ENCODE data around the gene LAMA1. TPM values are rescaled to one million over a fixed set of nuclear protein-coding genes. Genes with fewer than 3 reads are reported as not detected.
A peak's percentile ranks its signal among the peaks of the same experiment; 100 is the strongest.

The LAMA1 gene
- total RNA-seq, 1 donor from 2014 or later, result 75.0 TPM

DNA sequence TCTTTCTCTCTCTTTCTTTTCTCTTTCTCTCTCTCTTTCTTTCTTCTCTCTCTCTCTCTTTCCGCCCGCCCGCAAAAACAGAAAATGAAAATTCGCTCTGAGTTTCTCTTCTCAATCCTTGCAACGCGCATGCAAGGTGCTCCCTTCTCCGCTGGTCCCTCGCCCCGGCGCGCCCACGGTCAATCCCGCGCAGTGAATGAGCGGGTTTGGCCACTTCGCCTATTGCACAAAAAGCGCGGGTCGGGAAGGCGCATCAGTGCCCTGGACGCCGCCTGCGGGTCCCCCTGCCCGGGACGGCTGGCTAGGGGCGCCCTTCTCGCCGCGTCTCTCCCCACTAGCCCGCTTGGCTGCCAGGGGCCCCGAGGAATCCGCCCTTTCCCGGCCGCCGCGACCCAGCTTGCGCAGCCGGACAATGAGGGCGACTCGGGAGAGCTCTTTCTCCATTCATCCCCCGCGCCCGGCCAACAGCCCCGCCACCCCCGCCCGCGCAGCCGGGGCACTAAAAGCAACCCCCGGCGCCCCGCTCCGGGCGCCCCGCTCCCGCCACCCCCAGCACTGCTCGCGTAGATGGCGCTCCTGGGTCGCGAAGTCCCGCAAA, 706 bp downstream of the LAMA1 start:
- Mint-ChIP-seq H3K27ac (peak overlapping the region; percentile 81), H3K27me3 (peaks cover 23% of the 10 kb centered on the region), H3K9me3 (peaks cover 10% of the 10 kb centered on the region), H3K36me3 (peaks cover 9% of the 10 kb centered on the region), H3K4me3 (peak overlapping the region; percentile 94), H3K4me1 (ENCODE audit: unreplicated experiment) (peaks cover 17% of the 10 kb centered on the region)
- DNase-seq (ENCODE audit: extremely low spot score, unreplicated experiment), result peak; percentile 71
- TF ChIP-seq, protein P1, sequence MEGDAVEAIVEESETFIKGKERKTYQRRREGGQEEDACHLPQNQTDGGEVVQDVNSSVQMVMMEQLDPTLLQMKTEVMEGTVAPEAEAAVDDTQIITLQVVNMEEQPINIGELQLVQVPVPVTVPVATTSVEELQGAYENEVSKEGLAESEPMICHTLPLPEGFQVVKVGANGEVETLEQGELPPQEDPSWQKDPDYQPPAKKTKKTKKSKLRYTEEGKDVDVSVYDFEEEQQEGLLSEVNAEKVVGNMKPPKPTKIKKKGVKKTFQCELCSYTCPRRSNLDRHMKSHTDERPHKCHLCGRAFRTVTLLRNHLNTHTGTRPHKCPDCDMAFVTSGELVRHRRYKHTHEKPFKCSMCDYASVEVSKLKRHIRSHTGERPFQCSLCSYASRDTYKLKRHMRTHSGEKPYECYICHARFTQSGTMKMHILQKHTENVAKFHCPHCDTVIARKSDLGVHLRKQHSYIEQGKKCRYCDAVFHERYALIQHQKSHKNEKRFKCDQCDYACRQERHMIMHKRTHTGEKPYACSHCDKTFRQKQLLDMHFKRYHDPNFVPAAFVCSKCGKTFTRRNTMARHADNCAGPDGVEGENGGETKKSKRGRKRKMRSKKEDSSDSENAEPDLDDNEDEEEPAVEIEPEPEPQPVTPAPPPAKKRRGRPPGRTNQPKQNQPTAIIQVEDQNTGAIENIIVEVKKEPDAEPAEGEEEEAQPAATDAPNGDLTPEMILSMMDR (conservative IDR thresholded peaks at IDR 0.05), result no peak

DNA sequence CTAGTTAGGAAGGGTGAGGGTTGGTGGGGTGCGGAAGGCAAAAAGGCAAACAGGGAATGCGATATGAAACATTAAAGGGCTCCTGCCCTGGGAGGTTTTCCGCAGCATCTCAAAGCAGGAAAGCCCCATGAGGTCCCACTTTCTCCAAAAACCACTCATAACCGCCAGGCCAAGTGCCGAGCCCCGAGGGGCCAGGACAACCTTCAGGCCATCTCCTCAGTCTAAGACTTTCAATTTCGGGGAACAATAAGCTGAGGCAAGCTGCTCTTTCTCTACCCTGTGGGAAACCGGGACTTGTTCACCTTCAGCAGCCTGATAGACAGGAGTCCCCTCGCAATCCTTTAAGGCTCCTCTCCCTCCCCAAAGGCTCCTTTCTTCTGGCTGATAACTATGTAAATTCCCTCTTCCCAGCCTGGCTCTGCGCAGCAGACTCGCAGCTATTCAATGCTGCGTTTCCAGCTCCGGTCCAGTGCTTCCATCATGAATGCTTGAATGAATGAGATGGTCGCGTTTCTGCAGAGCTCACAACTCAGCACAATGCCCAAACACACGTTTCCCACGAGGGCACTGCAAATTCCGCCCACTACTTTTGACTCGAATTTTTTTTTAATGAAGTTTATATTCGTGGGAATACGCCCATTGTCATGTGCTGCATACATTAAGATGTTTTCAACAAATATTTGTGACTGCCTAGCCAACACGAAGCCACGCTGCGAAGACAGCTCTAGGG, 1.4 kb downstream of the LAMA1 start:
- Mint-ChIP-seq H3K27ac (peak overlapping the region; percentile 81), H3K36me3 (peaks cover 9% of the 10 kb centered on the region), H3K9me3 (peaks cover 10% of the 10 kb centered on the region), H3K4me3 (peak overlapping the region; percentile 94), H3K27me3 (peaks cover 23% of the 10 kb centered on the region), H3K4me1 (ENCODE audit: unreplicated experiment) (peaks cover 20% of the 10 kb centered on the region)
- DNase-seq (ENCODE audit: extremely low spot score, unreplicated experiment), result no peak
- TF ChIP-seq, protein P1 (conservative IDR thresholded peaks at IDR 0.05), result no peak

DNA sequence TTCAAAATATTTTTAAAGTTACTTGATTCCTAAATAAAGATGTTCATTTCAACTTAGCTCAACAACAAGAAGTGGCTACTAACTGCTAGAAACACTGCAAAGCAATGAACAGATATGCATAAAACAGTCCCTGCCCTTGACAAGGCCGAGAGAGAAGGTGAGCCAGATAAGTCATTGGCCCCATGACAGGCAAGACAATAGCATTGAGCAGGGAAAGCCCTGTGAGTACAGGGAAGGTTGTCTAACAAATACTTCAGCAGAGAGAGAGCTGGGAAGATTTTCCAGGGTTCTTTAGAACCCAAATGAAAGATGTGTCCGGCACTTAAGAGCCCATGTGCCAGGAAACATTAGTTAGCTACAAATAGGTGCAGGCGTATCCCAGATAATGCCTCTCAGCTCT, 4.7 kb downstream of the LAMA1 start:
- Mint-ChIP-seq H3K27me3 (peaks cover 15% of the 10 kb centered on the region), H3K36me3 (peaks cover 9% of the 10 kb centered on the region), H3K4me3 (peak overlapping the region; percentile 58), H3K9me3 (peaks cover 14% of the 10 kb centered on the region), H3K27ac (peak overlapping the region; percentile 18), H3K4me1 (ENCODE audit: unreplicated experiment) (peaks cover 29% of the 10 kb centered on the region)
- TF ChIP-seq, protein P1 (conservative IDR thresholded peaks at IDR 0.05), result no peak
- DNase-seq (ENCODE audit: extremely low spot score, unreplicated experiment), result no peak

DNA sequence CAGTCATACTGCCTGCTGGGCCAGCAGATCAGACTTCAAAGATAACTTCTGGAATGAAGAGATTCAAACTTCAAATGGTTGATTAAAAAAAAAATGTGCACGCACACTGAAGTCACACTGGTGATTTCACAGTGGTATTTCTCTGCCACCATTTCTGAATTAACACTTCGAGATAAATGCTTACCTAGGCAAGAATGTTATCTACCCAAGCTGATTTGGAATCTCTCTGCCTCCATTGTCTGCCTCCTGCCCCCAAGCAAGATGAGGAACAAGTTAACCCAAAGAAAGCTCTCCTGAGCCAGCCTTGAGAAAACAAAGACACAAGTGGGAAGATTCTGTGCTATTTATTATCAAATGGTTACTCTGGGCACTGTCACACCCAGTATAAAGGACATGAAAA, 6.5 kb downstream of the LAMA1 start:
- DNase-seq (ENCODE audit: extremely low spot score, unreplicated experiment), result no peak
- peak overlapping the region; percentile 15 for H3K4me3 Mint-ChIP-seq
- TF ChIP-seq, protein P1 (conservative IDR thresholded peaks at IDR 0.05), result no peak
- H3K36me3 Mint-ChIP-seq, result peaks cover 10% of the 10 kb centered on the region
- H3K4me1 Mint-ChIP-seq (ENCODE audit: unreplicated experiment), result peaks cover 22% of the 10 kb centered on the region
- H3K27me3 Mint-ChIP-seq, result peaks cover 7% of the 10 kb centered on the region
- H3K9me3 Mint-ChIP-seq, result peaks cover 11% of the 10 kb centered on the region
- peak overlapping the region; percentile 4 for H3K27ac Mint-ChIP-seq

DNA sequence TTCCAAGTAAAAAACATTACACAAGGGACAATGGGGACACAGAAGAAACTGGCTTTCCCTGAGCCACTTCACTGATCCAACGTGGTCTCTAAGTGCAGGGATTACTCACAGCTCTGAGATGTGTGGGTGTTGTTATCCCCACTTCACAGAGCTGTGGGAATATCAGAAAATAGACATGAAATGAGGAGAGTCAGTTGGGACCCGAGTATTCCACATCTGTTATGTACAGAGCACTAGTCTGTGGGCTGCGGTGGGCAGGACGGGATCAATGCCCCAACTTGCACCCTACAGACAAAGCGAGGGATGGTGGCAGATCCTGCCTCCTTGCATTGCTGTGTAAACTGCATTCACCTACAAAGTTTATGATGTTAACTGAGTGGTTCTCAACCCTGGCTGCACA, 11.7 kb downstream of the LAMA1 start:
- TF ChIP-seq, protein P1 (conservative IDR thresholded peaks at IDR 0.05), result no peak
- no peaks in the 10 kb centered on the region for H3K27me3 Mint-ChIP-seq
- peaks cover 7% of the 10 kb centered on the region for H3K36me3 Mint-ChIP-seq
- H3K27ac Mint-ChIP-seq, result no peak overlapping the region
- peaks cover 7% of the 10 kb centered on the region for H3K4me1 Mint-ChIP-seq (ENCODE audit: unreplicated experiment)
- no peak for DNase-seq (ENCODE audit: extremely low spot score, unreplicated experiment)
- no peak overlapping the region for H3K4me3 Mint-ChIP-seq
- peaks cover 4% of the 10 kb centered on the region for H3K9me3 Mint-ChIP-seq

All from type B pancreatic cell (in vitro differentiated cells).